Panc1 (cell line): ENCODE results near the gene TEX52.

Experiments used
- CTCF ChIP-seq: fragments of 450-650 bp; IDR thresholded peaks from 2 replicates; pipeline ENCODE4 v1.5.1; 2017; ENCODE audit warnings: mild to moderate bottlenecking
- POLR2AphosphoS5 ChIP-seq: IDR thresholded peaks from 2 replicates; pipeline ENCODE4 v1.6.1; 2012; ENCODE audit warnings: mild to moderate bottlenecking, low read depth, low read length, moderate library complexity
- SIN3A ChIP-seq: IDR thresholded peaks from 2 replicates; pipeline ENCODE4 v1.6.1; 2012; ENCODE audit warnings: low read depth, mild to moderate bottlenecking, low read length, moderate library complexity, borderline replicate concordance; ENCODE audit not compliant: insufficient read depth

- TF ChIP-seq CTCF = no peak
- no peak for TF ChIP-seq POLR2AphosphoS5
- no peak for TF ChIP-seq SIN3A
Measured at GRCh38 chr12:2858944-2859421, 2.1 kb upstream of the TEX52 start.
